Keratinocyte (primary cell): ENCODE data around the gene SLC45A2. TPM values are rescaled to one million over a fixed set of nuclear protein-coding genes. Genes with fewer than 3 reads are reported as not detected.

ENCODE experiments used
- DNase-seq: peaks from one replicate; pipeline ENCODE4 v3.0.0-alpha.2; 2011; ENCODE audit warnings: low read depth, missing footprints, low spot score
- FAIRE-seq: peaks from 2 replicates; lab custom pipeline; 2011; peaks lifted over from hg19 to GRCh38; lab: Jason Lieb, UNC
- H2AFZ ChIP-seq: 2 replicates; pipeline ENCODE4 v1.6.0; 2012; ENCODE audit warnings: low read length, control low read depth, inconsistent platforms; ENCODE audit not compliant: control insufficient read depth
- H3K27ac ChIP-seq: 2 replicates; pipeline ENCODE4 v1.5.1; 2011; ENCODE audit warnings: low read length; ENCODE audit not compliant: control insufficient read depth, insufficient read depth
- H3K27me3 ChIP-seq: 3 replicates; pipeline ENCODE4 v1.6.0; 2011; ENCODE audit warnings: low read length; ENCODE audit not compliant: control insufficient read depth, insufficient read depth; ENCODE audit errors: extremely low read depth
- H3K36me3 ChIP-seq, 2 experiments: 2 replicates in 1 of 2; 3 replicates in 1 of 2; pipeline ENCODE4 v1.5.1; 2011; ENCODE audit warnings: low read length in 2 of 2, mild to moderate bottlenecking in 1 of 2; ENCODE audit not compliant: control insufficient read depth in 2 of 2, insufficient read depth in 2 of 2; ENCODE audit errors: extremely low read depth in 1 of 2
- H3K4me1 ChIP-seq: 3 replicates; pipeline ENCODE4 v1.5.1; 2011; ENCODE audit warnings: low read length; ENCODE audit not compliant: control insufficient read depth, insufficient read depth; ENCODE audit errors: extremely low read depth
- H3K4me2 ChIP-seq: 3 replicates; pipeline ENCODE4 v1.6.0; 2011; ENCODE audit warnings: low read depth, low read length; ENCODE audit not compliant: control insufficient read depth, insufficient read depth; ENCODE audit errors: extremely low read depth
- H3K4me3 ChIP-seq, 3 experiments: fragments of 200-600 bp in 1 of 3; sonication (generic) in 1 of 3; 2 replicates in 2 of 3; 3 replicates in 1 of 3; pipeline ENCODE4 v1.5.1; 2011 to 2016; ENCODE audit warnings: low read length in 3 of 3, mild to moderate bottlenecking in 3 of 3, control low read depth in 2 of 3, inconsistent platforms in 1 of 3, low read depth in 1 of 3, mixed read lengths in 1 of 3, mixed run types in 1 of 3, moderate library complexity in 1 of 3; ENCODE audit not compliant: control insufficient read depth in 2 of 3, insufficient read depth in 2 of 3; ENCODE audit errors: extremely low read depth in 1 of 3
- H3K79me2 ChIP-seq: 2 replicates; pipeline ENCODE4 v1.6.0; 2012; ENCODE audit warnings: low read length; ENCODE audit not compliant: control insufficient read depth, insufficient read depth
- H3K9ac ChIP-seq: 3 replicates; pipeline ENCODE4 v1.6.0; 2011; ENCODE audit warnings: low read length; ENCODE audit not compliant: control insufficient read depth, insufficient read depth; ENCODE audit errors: extremely low read depth
- H3K9me1 ChIP-seq: 3 replicates; pipeline ENCODE4 v1.6.0; 2011; ENCODE audit warnings: low read length; ENCODE audit not compliant: control insufficient read depth, insufficient read depth; ENCODE audit errors: extremely low read depth
- H3K9me3 ChIP-seq: 2 replicates; pipeline ENCODE4 v1.5.1; 2012; ENCODE audit warnings: low read depth, low read length; ENCODE audit not compliant: control insufficient read depth
- H4K20me1 ChIP-seq: 3 replicates; pipeline ENCODE4 v1.6.0; 2011; ENCODE audit warnings: low read length; ENCODE audit not compliant: control insufficient read depth, insufficient read depth; ENCODE audit errors: extremely low read depth
- EZH2 ChIP-seq: IDR thresholded peaks from one replicate; pipeline ENCODE4 v1.6.1; 2012; ENCODE audit warnings: inconsistent platforms, mild to moderate bottlenecking, low read length, moderate library complexity
- dilution Hi-C: fragments of 300-500 bp; cut with MboI; formaldehyde crosslinking; loops from one replicate; pipeline ENCODE4 v1.7.0; 2020; ENCODE audit warnings: low sequenced_read_pairs; ENCODE audit not compliant: extremely low pct_ligation_motif_present
- polyA plus RNA-seq, 5 experiments: library from polyadenylated mRNA; depleted of rRNA in 3 of 5; stranded (reverse) in 3 of 5; stranded (forward) in 1 of 5; unstranded in 1 of 5; fragments of >200 nt; gene quantifications; 1 replicate in 1 of 5; 2 replicates in 3 of 5; 3 replicates in 1 of 5; pipeline versions ENCODE4 v1.2.1 to v1.2.3, GENCODE V29; 2011 to 2012; ENCODE audit warnings: missing spikeins in 2 of 5, low read depth in 1 of 5, low replicate concordance in 1 of 5
- TF ChIP-seq, protein P1 (sequence below), 3 experiments: IDR thresholded peaks in 1 of 3; conservative IDR thresholded peaks in 1 of 3; optimal IDR thresholded peaks in 1 of 3; 2 replicates in 2 of 3; 3 replicates in 1 of 3; pipeline versions ENCODE3 to v1.5.1; 2011; ENCODE audit warnings: low read length in 3 of 3, mild to moderate bottlenecking in 3 of 3, moderate library complexity in 2 of 3, control low read depth in 1 of 3, inconsistent platforms in 1 of 3; ENCODE audit not compliant: insufficient read depth in 2 of 3; ENCODE audit errors: extremely low read depth in 1 of 3

SLC45A2 gene
- polyA plus RNA-seq, 1 donor (not counting 4 experiments of a cell fraction or from before 2014, with no cell fraction given), result 0.04 TPM

DNA sequence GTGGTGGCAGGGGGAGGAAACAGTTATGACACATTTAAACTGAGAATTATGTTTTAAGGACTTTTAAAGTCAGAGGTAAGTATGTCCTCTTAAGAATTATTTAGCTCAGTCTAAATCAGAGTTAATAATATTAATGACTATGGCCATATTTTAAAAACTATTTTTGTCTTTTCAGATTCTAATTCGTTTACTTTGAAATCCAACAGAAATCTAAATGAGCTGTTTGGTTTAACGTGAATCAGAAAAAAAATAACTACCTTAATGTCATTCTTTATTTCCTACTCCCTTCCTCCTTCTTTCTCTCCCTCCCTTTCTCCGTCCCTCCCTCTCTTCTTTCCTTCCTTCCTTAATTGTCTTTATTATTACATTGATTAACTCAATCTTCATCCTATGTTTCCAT, 43.9 kb upstream of the SLC45A2 start:
- H3K9me1 ChIP-seq, result no peaks in the 10 kb centered on the region
- H3K36me3 ChIP-seq, result no peaks in the 10 kb centered on the region
- DNase-seq (no peak), FAIRE-seq (no peak)
- H3K4me2 ChIP-seq, result no peak overlapping the region
- no peaks in the 10 kb centered on the region for H3K4me1 ChIP-seq
- no peak overlapping the region for H3K9ac ChIP-seq
- no peaks in the 10 kb centered on the region for H4K20me1 ChIP-seq
- H3K27me3 ChIP-seq, result no peaks in the 10 kb centered on the region
- H3K27ac ChIP-seq, result no peak overlapping the region
- no peaks in the 10 kb centered on the region for H3K79me2 ChIP-seq
- H2AFZ ChIP-seq, result no peak overlapping the region
- H3K4me3 ChIP-seq, result no peak overlapping the region
- dilution Hi-C loops, result no loop called here
- TF ChIP-seq, protein P1, sequence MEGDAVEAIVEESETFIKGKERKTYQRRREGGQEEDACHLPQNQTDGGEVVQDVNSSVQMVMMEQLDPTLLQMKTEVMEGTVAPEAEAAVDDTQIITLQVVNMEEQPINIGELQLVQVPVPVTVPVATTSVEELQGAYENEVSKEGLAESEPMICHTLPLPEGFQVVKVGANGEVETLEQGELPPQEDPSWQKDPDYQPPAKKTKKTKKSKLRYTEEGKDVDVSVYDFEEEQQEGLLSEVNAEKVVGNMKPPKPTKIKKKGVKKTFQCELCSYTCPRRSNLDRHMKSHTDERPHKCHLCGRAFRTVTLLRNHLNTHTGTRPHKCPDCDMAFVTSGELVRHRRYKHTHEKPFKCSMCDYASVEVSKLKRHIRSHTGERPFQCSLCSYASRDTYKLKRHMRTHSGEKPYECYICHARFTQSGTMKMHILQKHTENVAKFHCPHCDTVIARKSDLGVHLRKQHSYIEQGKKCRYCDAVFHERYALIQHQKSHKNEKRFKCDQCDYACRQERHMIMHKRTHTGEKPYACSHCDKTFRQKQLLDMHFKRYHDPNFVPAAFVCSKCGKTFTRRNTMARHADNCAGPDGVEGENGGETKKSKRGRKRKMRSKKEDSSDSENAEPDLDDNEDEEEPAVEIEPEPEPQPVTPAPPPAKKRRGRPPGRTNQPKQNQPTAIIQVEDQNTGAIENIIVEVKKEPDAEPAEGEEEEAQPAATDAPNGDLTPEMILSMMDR (optimal IDR thresholded peaks at IDR 0.05 in 1 of 3, IDR thresholded peaks at IDR 0.05 in 1 of 3, conservative IDR thresholded peaks at IDR 0.05 in 1 of 3; ENCODE audit: extremely low read depth in 1 of 3, insufficient read depth in 2 of 3, low read length in 3 of 3), result no peak
- no peak for TF ChIP-seq EZH2
- H3K9me3 ChIP-seq, result no peaks in the 10 kb centered on the region

- H3K9ac ChIP-seq, result no peak overlapping the region
- no peak for DNase-seq
- no peaks in the 10 kb centered on the region for H3K9me3 ChIP-seq
- no peaks in the 10 kb centered on the region for H4K20me1 ChIP-seq
- no peaks in the 10 kb centered on the region for H3K79me2 ChIP-seq
- no peak overlapping the region for H3K27ac ChIP-seq
- no peak overlapping the region for H3K4me3 ChIP-seq
- H2AFZ ChIP-seq, result no peak overlapping the region
- H3K4me1 ChIP-seq, result peaks cover 12% of the 10 kb centered on the region
- no peak for TF ChIP-seq EZH2
- TF ChIP-seq, protein P1 (optimal IDR thresholded peaks at IDR 0.05 in 1 of 3, IDR thresholded peaks at IDR 0.05 in 1 of 3, conservative IDR thresholded peaks at IDR 0.05 in 1 of 3; ENCODE audit: extremely low read depth in 1 of 3, insufficient read depth in 2 of 3, low read length in 3 of 3), result no peak
- no peak for FAIRE-seq
- H3K9me1 ChIP-seq, result no peaks in the 10 kb centered on the region
- H3K4me2 ChIP-seq, result no peak overlapping the region
- dilution Hi-C loops, result no loop called here
- no peaks in the 10 kb centered on the region for H3K36me3 ChIP-seq
- H3K27me3 ChIP-seq, result no peaks in the 10 kb centered on the region
These were observed 41.7 kb upstream of the SLC45A2 start for GRCh38 chr5:34026089-34026761.
